MM.1S (cell line): ENCODE results near the gene ZNF280C.

Experiments used
- DNase-seq: peaks from one replicate; pipeline ENCODE4 v3.0.0-alpha.2; 2015
- H2AFZ ChIP-seq: fragments of 300-600 bp; sonication (generic); 2 replicates; pipeline ENCODE4 v1.6.0; 2016; ENCODE audit warnings: antibody characterized with exemption, low read length
- H3F3A ChIP-seq: fragments of 300-600 bp; sonication (generic); 2 replicates; pipeline ENCODE4 v1.6.1; 2016; ENCODE audit warnings: mild to moderate bottlenecking, antibody characterized with exemption, low read length, moderate library complexity, mixed read lengths; ENCODE audit not compliant: insufficient read depth
- H3K27ac ChIP-seq: fragments of 300-600 bp; sonication (generic); 2 replicates; pipeline ENCODE4 v1.5.1; 2016; ENCODE audit warnings: mild to moderate bottlenecking, low read length
- H3K27me3 ChIP-seq: fragments of 300-600 bp; sonication (generic); replicated peaks from 2 replicates; pipeline ENCODE4 v1.6.0; 2016; ENCODE audit warnings: low read length; ENCODE audit not compliant: insufficient read depth
- H3K36me3 ChIP-seq: fragments of 300-600 bp; sonication (generic); replicated peaks from 2 replicates; pipeline ENCODE4 v1.6.1; 2016; ENCODE audit warnings: mild to moderate bottlenecking, low read length, mixed read lengths; ENCODE audit not compliant: insufficient read depth
- H3K4me1 ChIP-seq: fragments of 300-600 bp; sonication (generic); 2 replicates; pipeline ENCODE4 v1.6.1; 2016; ENCODE audit warnings: low read length, mixed read lengths
- H3K4me2 ChIP-seq: fragments of 300-600 bp; sonication (generic); 2 replicates; pipeline ENCODE4 v1.6.0; 2016; ENCODE audit warnings: low read depth, low read length
- H3K4me3 ChIP-seq: fragments of 300-600 bp; sonication (generic); 2 replicates; pipeline ENCODE4 v1.5.1; 2016; ENCODE audit warnings: low read length, mixed read lengths
- H3K79me2 ChIP-seq: fragments of 300-600 bp; sonication (generic); 2 replicates; pipeline ENCODE4 v1.6.1; 2016; ENCODE audit warnings: mixed run types, low read length, mixed read lengths
- H3K9ac ChIP-seq: fragments of 300-600 bp; sonication (generic); 2 replicates; pipeline ENCODE4 v1.6.1; 2016; ENCODE audit warnings: low read length, mixed read lengths
- H3K9me2 ChIP-seq: fragments of 300-600 bp; sonication (generic); replicated peaks from 2 replicates; pipeline ENCODE4 v1.6.1; 2016; ENCODE audit warnings: mild to moderate bottlenecking, low read length, mixed read lengths; ENCODE audit not compliant: insufficient read depth
- H3K9me3 ChIP-seq: fragments of 300-600 bp; sonication (generic); replicated peaks from 2 replicates; pipeline ENCODE4 v1.6.1; 2016; ENCODE audit warnings: mild to moderate bottlenecking, low read length, mixed read lengths; ENCODE audit not compliant: insufficient read depth
- H4K20me1 ChIP-seq: fragments of 300-600 bp; sonication (generic); 2 replicates; pipeline ENCODE4 v1.6.1; 2016; ENCODE audit warnings: mild to moderate bottlenecking, low read length, moderate library complexity, mixed read lengths; ENCODE audit not compliant: insufficient read depth
- EZH2 ChIP-seq: fragments of 300-600 bp; sonication (generic); optimal IDR thresholded peaks from 2 replicates; pipeline ENCODE3; 2017; ENCODE audit warnings: low read depth, mild to moderate bottlenecking, antibody characterized with exemption, low read length, mixed read lengths
- EZH2phosphoT487 ChIP-seq: fragments of 300-600 bp; sonication (generic); IDR thresholded peaks from 2 replicates; pipeline ENCODE4 v1.6.1; 2018; ENCODE audit warnings: antibody characterized with exemption, low read length
- TF ChIP-seq, protein P1 (sequence below): fragments of 300-600 bp; sonication (generic); IDR thresholded peaks from 2 replicates; pipeline ENCODE4 v1.5.1; 2016; ENCODE audit warnings: antibody characterized with exemption, low read length, mixed read lengths

ZNF280C gene

DNA sequence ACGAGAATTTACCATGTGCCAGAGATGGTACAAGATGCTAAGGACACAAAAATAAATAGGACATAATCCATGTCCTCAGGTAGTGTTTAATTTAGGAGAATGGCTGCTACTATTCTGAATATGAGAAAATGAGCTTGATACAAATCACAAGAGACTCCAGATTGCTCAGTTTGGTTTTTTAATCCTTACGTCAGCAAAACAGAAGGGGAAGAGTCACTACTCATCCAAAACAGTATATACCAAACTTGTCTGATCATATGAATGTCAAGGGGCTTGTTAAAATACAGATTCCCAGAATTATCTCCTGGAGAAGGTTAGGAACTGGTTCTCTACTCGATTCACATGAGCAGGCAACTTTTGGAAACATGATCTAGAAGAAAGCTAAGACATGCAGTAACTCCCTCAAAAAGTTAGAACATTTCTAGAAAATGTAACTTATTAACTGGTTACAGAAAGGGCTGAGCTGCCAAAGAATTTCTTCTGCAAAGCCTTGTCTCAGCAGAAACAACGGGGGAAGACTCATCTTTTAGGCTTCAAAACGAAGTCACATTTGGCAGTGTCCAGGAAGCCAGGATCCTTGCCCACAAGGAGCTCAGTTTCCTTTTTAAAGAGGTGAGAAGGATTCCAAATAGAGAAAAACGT lies 106.5 kb downstream of the ZNF280C start:
- H3K79me2 ChIP-seq: peaks cover 44% of the 10 kb centered on the region
- DNase-seq: no peak
- TF ChIP-seq EZH2phosphoT487: no peak
- TF ChIP-seq, protein P1, sequence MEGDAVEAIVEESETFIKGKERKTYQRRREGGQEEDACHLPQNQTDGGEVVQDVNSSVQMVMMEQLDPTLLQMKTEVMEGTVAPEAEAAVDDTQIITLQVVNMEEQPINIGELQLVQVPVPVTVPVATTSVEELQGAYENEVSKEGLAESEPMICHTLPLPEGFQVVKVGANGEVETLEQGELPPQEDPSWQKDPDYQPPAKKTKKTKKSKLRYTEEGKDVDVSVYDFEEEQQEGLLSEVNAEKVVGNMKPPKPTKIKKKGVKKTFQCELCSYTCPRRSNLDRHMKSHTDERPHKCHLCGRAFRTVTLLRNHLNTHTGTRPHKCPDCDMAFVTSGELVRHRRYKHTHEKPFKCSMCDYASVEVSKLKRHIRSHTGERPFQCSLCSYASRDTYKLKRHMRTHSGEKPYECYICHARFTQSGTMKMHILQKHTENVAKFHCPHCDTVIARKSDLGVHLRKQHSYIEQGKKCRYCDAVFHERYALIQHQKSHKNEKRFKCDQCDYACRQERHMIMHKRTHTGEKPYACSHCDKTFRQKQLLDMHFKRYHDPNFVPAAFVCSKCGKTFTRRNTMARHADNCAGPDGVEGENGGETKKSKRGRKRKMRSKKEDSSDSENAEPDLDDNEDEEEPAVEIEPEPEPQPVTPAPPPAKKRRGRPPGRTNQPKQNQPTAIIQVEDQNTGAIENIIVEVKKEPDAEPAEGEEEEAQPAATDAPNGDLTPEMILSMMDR: no peak
- no peak for TF ChIP-seq EZH2

DNA sequence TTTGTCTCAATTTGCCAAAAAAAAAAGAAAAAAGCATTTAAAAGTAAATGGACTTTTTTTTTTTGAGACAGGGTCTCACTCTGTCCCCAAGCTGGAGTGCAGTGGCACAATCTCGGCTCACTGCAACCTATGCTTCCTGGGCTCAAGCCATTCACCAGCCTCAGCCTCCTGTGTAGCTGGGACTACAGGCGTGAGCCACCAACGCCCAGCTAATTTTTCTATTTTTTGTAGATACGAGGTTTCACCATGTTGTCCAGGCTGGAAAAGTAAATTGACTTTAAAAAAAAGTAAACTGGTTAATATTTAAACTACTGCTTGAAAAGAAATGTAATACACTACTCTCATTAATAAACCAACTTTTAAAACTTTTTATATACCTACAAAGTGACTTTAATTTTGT lies 108.9 kb downstream of the ZNF280C start:
- no peaks in the 10 kb centered on the region for H3F3A ChIP-seq
- no peaks in the 10 kb centered on the region for H3K36me3 ChIP-seq
- H2AFZ ChIP-seq: no peak overlapping the region
- no peak overlapping the region for H3K4me3 ChIP-seq
- H3K27me3 ChIP-seq: no peaks in the 10 kb centered on the region
- no peaks in the 10 kb centered on the region for H3K4me1 ChIP-seq
- no peaks in the 10 kb centered on the region for H4K20me1 ChIP-seq
- no peaks in the 10 kb centered on the region for H3K9me2 ChIP-seq
- H3K9ac ChIP-seq: no peak overlapping the region
- no peak for DNase-seq
- no peak overlapping the region for H3K4me2 ChIP-seq
- TF ChIP-seq, protein P1: no peak
- TF ChIP-seq EZH2phosphoT487 (no peak), EZH2 (no peak)
- H3K79me2 ChIP-seq: peaks cover 37% of the 10 kb centered on the region
- no peaks in the 10 kb centered on the region for H3K9me3 ChIP-seq
- H3K27ac ChIP-seq: no peak overlapping the region

More for the DNA sequence above, 106.5 kb downstream of the ZNF280C start:
- Histone ChIP-seq H3K27me3 (no peaks in the 10 kb centered on the region), H3K9me3 (no peaks in the 10 kb centered on the region), H3K9ac (no peak overlapping the region), H3K27ac (no peak overlapping the region), H3K4me3 (no peak overlapping the region), H3K9me2 (no peaks in the 10 kb centered on the region), H4K20me1 (no peaks in the 10 kb centered on the region), H3F3A (peaks cover 8% of the 10 kb centered on the region; the same call in 1 of the 2 replicates), H2AFZ (no peak overlapping the region), H3K36me3 (no peaks in the 10 kb centered on the region), H3K4me2 (no peak overlapping the region), H3K4me1 (peaks cover 4% of the 10 kb centered on the region; the same call in 1 of the 2 replicates)

DNA sequence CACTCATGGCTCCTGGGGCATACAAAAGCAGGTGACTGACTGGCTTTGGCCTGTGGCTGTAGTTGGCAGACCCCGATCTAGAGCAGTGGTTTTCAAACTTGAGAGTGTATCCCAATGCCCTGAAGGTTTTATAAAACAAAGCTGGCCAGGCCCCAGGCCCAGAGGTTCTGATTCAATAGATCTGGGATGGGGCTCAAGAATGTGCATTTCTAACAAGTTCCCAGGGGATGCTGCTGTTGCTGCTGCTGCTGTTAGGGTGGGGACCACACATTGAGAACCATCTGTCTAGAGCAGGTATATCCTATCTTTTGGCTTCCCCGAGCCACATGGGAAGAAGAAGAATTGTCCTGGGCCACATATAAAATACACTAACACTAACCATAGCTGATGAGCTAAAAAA lies 110.4 kb downstream of the ZNF280C start:
- Histone ChIP-seq H3F3A (no peaks in the 10 kb centered on the region), H3K27me3 (no peaks in the 10 kb centered on the region), H2AFZ (no peak overlapping the region), H3K9me2 (no peaks in the 10 kb centered on the region), H3K4me3 (no peak overlapping the region), H3K79me2 (peaks cover 25% of the 10 kb centered on the region), H4K20me1 (no peaks in the 10 kb centered on the region), H3K9me3 (no peaks in the 10 kb centered on the region), H3K4me1 (no peaks in the 10 kb centered on the region), H3K9ac (no peak overlapping the region), H3K27ac (no peak overlapping the region), H3K4me2 (no peak overlapping the region), H3K36me3 (no peaks in the 10 kb centered on the region)
- TF ChIP-seq EZH2 (no peak), EZH2phosphoT487 (no peak)
- TF ChIP-seq, protein P1: no peak
- DNase-seq: no peak
